GM12865 (cell line): Measurements from ENCODE around the gene DDA1.

Experiments used
- DNase-seq: peaks from one replicate; pipeline ENCODE4 v3.0.0; 2010; ENCODE audit warnings: low read depth
- H3K4me3 ChIP-seq: 2 replicates; pipeline ENCODE4 v1.5.1; 2011; ENCODE audit warnings: mild to moderate bottlenecking, low read depth, low read length, control low read depth
- TF ChIP-seq, protein P1 (sequence below): IDR thresholded peaks from 2 replicates; pipeline ENCODE4 v1.5.1; 2011; ENCODE audit warnings: low read length, control low read depth, low read depth, inconsistent platforms; ENCODE audit not compliant: insufficient read depth; ENCODE audit errors: missing control alignments

The DDA1 gene

DNA sequence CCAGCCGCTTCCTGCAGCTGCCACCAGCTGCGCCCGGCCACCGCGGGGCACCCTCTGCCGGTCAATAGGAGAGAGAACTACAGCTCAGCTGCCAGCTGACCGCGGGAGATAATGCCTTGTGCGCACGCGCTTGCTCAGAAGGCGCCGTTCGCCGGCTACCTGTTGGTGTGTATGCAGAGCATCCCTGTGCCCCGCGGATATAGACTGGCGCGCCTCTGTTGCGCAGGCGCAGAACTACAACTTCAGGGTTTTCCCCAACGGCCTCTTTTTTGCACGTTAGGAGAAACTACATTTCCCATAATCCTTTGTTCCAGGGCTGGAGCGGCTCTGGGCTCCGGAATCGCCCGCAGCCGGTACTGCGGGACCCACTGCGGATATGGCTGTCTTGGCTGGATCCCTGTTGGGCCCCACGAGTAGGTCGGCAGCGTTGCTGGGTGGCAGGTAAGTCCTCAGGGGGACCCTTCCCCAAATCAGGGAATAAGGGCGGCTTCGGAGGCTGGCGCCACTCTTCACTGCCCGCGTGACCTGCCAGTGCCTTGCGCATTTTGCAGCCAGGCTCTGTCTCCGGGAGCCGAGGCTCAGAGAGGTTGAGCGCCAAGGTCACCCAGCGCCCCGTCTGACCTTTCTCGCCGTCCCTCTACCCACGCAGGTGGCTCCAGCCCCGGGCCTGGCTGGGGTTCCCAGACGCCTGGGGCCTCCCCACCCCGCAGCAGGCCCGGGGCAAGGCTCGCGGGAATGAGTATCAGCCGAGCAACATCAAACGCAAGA lies 3.7 kb upstream of the DDA1 start, which contains the start of gene MRPL34:
Gene MRPL34 (plus strand): TSS at position 356 of the 768 bp plus-strand sequence. CDS start 21 bp downstream, at position 377.
- DNase-seq: peak; percentile 100
- H3K4me3 ChIP-seq: peak within 1 kb of the TSS; percentile 74
- TF ChIP-seq, protein P1, sequence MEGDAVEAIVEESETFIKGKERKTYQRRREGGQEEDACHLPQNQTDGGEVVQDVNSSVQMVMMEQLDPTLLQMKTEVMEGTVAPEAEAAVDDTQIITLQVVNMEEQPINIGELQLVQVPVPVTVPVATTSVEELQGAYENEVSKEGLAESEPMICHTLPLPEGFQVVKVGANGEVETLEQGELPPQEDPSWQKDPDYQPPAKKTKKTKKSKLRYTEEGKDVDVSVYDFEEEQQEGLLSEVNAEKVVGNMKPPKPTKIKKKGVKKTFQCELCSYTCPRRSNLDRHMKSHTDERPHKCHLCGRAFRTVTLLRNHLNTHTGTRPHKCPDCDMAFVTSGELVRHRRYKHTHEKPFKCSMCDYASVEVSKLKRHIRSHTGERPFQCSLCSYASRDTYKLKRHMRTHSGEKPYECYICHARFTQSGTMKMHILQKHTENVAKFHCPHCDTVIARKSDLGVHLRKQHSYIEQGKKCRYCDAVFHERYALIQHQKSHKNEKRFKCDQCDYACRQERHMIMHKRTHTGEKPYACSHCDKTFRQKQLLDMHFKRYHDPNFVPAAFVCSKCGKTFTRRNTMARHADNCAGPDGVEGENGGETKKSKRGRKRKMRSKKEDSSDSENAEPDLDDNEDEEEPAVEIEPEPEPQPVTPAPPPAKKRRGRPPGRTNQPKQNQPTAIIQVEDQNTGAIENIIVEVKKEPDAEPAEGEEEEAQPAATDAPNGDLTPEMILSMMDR: peak; percentile 71

DNA sequence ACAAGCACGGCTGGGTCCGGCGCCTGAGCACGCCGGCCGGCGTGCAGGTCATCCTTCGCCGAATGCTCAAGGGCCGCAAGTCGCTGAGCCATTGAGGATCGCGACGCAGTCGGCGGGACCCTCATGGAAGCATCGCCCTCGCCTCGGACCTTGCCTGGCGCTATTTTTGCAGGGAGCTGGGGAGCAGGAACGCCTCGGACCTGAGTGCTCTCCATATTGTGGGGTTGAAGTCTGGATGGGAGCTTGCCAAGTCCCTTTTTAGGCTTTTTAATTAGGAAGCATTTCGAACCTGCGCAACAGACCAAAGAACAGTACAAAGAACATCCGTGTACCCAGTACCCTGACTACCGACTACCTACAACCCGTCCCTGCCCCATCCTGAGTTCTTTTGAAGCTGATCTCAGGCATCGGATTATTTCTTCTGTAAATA lies 3.1 kb upstream of the DDA1 start:
- peak overlapping the region; percentile 74 for H3K4me3 ChIP-seq

DNA sequence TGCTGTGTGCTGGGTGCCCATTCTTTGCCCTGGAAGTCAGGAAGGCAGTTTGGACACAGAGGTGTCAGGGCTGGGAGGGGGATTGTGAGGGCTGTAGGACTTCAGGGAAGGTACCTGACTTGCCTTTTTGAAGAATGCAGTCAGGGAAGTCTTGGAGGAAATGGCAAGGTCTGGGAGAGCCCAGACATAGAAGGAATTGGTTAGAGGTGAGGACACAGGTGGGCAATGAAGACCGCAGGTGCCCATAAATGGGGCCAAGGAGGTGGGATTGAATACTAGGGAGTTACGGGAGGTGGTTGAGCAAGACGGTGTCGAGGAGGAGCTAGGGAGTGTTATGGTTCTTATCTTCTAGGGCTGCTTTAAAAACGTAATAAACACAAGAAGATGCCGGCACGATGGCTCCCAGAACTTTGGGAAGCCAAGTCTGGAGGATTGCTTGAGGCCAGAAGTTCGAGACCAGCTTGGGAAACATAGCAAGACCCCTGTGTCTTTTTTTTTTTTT lies 1.4 kb upstream of the DDA1 start:
- TF ChIP-seq, protein P1: no peak
- DNase-seq: no peak
- no peak overlapping the region for H3K4me3 ChIP-seq

More for the DNA sequence above, 3.1 kb upstream of the DDA1 start:
- DNase-seq: no peak
- TF ChIP-seq, protein P1: no peak

DNA sequence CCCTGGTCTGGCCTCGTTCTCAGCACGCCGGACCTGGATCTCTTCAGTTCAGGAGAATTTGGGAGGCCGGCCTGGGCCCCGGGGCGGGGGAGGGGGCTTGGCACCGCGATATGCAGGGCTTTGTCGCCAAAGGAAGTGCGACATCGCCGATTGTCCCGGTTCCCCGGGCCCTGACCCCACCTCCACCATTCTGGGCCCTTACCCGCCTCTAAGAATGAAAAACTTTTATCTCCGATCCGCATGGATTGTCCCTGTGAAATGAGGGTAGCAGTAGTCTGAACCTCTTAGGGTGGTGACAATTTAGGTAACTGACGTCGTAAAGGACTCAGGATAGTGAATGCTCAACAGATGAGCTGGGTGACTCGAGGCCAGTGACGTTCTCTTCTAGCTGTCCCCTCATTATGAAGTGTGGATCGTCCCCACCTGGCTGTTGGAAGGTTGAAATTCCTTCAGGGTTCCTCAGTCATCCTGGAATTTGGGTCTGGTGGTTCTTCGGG lies 650 bp downstream of the DDA1 start:
- no peak for DNase-seq
- TF ChIP-seq, protein P1: no peak

DNA sequence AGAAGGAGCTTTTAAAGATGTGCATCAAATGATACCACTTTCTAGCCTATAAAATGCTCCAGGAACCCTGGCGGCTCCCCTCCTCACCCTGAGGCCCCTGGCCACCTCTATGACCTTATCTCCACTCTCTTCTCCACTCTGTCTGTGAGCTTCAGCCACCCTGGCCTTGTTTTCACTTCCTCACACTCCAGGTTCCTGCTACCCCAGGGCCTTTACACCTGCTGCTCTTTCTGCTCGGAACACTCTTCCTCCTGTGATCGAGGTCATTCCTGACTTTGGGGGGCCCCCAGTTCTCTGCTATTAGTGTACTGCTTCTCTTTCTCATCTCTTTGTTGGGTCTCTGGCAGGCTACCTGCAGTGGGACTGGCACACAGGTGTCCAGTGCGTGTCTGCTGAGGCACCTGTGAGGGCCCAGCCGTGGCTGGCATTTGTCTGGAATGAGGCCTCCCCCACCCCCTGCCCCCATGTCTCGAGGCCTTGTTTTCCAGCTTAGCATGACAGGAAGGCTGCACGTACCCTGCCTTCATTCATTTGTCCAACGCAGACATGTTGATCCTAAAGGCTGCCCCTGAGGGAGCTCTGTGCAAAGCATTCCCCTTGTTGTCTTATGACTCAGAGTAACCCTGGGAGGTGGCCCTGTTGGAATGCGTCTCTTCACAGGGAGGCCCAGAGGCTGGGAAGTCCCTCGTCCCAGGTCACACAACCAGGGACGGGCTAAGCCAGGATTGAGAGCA lies 2.3 kb downstream of the DDA1 start:
- H3K4me3 ChIP-seq: no peak overlapping the region
- TF ChIP-seq, protein P1: no peak
- no peak for DNase-seq

More for the DNA sequence above, 650 bp downstream of the DDA1 start:
- H3K4me3 ChIP-seq: peak overlapping the region; percentile 95

DNA sequence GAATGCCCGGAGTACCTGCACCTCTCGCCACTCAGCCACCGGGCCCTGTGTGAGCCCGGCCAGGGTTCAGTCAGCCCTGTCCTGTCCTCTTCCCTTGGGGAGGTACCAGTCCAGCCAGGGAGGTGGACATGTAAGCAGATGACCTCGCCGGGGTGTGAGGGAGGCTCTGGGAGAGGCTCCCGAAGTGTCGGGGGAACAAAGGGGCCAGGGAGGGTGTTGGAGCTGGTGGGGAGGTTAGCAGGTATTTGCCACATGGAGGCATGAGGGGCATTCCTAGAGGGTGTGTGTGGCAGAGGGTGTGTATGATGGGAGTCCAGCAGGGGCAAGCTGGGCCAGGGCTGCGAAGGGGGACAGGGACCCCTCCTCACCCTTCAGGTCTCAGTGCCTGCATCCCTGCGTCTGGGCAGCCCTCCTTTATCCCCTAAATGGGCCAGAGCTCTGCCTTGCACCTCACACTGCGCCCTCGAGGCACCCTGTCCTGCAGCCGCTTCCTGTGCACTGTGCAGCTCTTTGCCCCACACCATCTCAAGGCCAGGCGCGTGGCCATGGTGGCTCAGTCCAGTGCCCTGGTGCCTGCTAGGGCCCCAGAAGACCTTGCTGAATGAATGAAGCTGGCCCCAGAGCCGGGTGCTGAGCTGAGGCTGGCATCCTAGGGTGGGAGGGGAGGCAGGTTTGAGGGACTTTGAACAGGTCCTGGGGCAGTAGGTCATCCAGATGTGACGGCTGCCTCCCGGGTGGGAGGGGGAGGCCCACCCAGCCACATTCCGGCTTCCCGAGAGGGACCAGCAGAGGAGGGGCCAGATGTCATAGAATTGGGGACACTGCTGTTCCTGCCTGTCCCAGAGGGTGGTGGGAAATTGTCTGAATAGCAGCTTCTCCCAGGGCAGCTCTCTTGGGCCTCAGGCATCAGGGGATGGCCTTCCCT lies 3.1 kb downstream of the DDA1 start:
- TF ChIP-seq, protein P1: no peak
- H3K4me3 ChIP-seq: no peak overlapping the region
- no peak for DNase-seq
